ENCODE measurements around the gene GPR37.

GPR37 gene

GRCh38 chr7:124723012-124723411, 42.6 kb downstream of the GPR37 start:
- DNase-seq = no peak

GRCh38 chr7:124722292-124722691, 43.3 kb downstream of the GPR37 start:
- no peak for DNase-seq

- DNase-seq = no peak
Measured at GRCh38 chr7:124720195-124720594, 45.4 kb downstream of the GPR37 start.

GRCh38 chr7:124718032-124718766, 47.4 kb downstream of the GPR37 start:
- DNase-seq = no peak

DNA sequence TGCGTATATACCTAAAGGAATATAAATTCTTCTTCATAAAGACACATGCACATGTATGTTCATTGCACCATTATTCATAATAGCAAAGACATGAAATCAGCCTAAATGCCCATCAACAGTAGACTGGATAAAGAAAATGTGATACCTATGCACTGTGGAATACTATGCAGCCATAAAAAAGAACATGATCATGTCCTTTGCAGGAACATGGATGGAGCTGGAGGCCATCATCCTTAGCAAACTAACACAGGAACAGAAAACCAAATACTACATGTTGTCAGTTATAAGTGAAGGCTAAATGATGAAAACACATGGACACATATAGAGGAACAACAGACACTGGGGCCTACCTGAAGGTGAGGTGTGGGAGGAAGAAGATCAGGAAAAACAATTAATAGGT, 48.7 kb downstream of the GPR37 start:
- no peak for DNase-seq

DNA sequence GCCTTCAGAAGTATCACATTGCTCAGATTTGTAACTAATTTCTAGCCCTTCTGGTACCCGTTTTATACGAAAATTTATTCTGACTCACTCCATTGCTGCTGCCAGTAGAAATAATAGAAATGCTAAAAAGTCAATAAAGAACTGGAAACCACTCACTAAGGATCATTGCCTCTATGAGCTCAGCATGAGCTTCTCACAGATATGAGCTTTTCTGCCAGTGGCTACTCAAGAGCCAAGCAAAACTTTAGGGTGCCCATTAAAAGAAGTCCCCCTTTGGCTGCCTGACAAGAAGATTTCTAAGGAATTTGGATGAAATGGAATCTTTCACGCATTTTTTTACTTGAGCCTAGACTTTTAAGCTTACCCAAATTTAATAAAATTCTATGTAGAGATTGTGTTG, 52.5 kb downstream of the GPR37 start:
- DNase-seq = no peak

DNA sequence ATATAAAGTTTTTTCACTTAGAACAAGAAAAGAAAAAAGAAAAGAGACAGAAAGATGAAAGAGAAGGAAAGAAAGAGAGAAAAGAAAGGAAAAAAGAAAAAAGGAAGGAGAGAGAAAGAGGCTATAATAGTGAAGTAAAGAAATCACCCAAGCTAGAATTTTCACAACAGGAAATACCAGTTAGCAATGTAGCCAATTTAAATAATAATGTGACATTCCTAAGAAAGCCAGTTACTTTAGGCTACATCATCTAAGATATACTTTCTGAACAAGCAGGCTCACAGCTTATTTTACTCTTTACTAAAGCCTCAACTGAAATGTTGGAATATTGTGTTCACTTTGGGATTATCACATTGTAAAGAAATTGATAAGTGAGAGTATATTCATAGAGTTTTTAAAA, 53.6 kb downstream of the GPR37 start:
- DNase-seq = no peak

GRCh38 chr7:124702385-124702784, 63.2 kb downstream of the GPR37 start:
- no peak for DNase-seq

DNA sequence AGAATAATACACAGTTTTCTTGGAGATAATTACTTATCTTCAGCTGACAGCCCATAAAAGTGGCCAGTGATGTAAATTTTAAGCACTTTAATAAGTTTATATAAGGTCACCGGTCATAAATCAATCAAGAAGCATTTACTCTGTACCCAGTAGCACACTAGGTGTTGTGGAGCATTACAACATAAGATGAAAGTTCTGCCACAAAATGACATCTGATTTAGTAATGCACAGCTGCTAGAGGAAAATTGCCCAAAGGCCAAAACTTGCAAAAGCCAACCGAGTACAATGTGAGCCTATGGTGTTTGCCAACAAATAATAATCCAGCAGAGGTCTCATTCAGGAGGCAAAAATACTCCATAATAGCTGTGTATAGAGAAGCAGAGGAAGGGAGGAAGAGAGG, 63.6 kb downstream of the GPR37 start:
- DNase-seq = no peak

DNA sequence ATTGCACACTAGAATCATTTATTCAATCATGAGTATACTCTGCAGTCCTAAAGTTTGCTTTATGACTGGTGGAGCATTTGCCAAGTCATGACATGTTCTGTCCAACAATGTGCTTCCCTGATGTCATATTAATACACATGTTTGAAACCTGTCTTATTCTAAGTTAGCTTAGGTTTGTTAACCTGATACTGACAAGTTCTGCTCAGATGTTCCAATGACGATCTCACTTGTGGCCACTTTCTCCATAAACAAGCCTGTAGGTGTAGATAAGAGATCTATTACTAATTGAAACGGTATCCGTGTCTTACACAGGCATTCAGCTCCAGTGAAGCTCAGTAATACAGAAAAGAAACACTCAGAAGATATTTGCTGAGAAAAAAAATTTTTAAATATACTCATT, 64.9 kb downstream of the GPR37 start:
- DNase-seq = no peak

DNA sequence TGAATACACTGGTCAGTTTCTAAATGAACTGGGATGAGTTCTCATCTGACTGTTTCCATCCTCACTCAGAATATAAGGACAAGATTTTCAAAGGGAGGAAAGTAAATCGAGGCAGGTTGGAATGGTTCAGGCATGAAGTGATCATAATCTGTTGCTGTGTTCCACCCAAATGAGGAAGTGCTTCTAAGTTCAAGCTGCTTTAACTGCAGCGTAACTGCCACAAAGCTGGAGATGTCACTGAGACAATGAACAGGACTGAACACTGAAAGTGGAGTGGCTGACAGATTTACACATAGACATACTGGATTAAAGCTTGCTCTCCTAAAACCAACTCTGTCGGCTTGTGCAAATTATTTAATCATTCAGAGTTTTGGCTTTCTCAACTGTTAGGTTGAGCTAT, 66.6 kb downstream of the GPR37 start:
- no peak for DNase-seq

DNA sequence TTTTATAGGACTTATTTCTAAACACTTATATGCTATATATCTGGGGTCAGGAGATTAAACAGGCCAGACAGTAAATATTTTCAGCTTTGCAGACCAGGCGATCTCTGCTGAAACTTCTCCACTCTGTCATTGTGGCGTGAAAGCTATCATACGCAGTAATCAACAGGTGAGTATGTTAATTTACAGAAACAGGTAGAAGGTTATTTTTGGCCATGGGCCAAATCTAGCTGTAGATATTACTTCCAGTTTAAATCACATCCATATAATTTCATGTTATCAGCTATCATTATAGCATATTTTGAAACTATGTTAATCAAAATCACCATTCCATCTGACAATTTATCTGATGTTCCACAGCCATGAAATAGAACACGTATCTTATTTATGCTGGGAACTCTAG, 67.8 kb downstream of the GPR37 start:
- no peak for DNase-seq
